ENCODE measurements around the gene TSPAN17.

TSPAN17 gene

DNA sequence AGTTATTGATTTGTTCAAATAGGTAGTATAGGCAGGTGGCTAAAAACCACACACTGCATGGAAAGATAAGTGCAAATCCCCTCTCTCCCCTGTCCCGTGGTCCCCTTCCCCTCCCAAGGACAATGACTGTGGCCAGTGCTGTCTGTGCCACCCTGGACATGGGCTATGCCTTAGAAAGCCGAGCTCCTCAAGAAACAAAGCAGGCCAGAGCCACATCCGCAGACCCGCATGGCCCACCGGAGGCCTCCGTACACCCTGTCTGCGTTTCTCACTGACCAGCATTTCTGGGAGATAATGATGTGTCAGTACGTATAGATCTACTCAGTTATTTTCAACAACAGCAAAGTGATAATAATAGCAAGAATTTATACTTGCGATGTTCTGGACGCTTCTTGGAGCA, 16.3 kb downstream of the TSPAN17 start:
- no peaks in the 10 kb centered on the region for H3K36me3 ChIP-seq (ENCODE audit: insufficient read depth, low read length)
- H4K20me1 ChIP-seq (ENCODE audit: insufficient read depth, low read length): no peaks in the 10 kb centered on the region
- peaks cover 3% of the 10 kb centered on the region; the same call in 1 of the 2 replicates for H3K27me3 ChIP-seq (ENCODE audit: insufficient read depth, low read length)
- H2AFZ ChIP-seq (ENCODE audit: low read length): no peak overlapping the region
- no peaks in the 10 kb centered on the region for H3K4me1 ChIP-seq (ENCODE audit: insufficient read depth, low read length, severe bottlenecking)
- no peaks in the 10 kb centered on the region for H3K79me2 ChIP-seq (ENCODE audit: insufficient read depth, low read length)
- H3K9me3 ChIP-seq (ENCODE audit: low read length): no peaks in the 10 kb centered on the region
- H3K9ac ChIP-seq (ENCODE audit: low read length): no peak overlapping the region
- no peak overlapping the region for H3K4me3 ChIP-seq (ENCODE audit: low read depth, low read length, poor library complexity, severe bottlenecking)
- H3K27ac ChIP-seq (ENCODE audit: low read depth, low read length, poor library complexity, severe bottlenecking): no peak overlapping the region
- TF ChIP-seq CTCF (IDR thresholded peaks at IDR 0.05; ENCODE audit: low read length) (no peak), EZH2 (IDR thresholded peaks at IDR 0.05; ENCODE audit: borderline replicate concordance, low read length) (no peak)
- H3F3A ChIP-seq (ENCODE audit: insufficient read depth, low read length): no peaks in the 10 kb centered on the region
- H3K4me2 ChIP-seq (ENCODE audit: low read length): no peak overlapping the region
- H3K9me2 ChIP-seq (ENCODE audit: low read depth, low read length): no peaks in the 10 kb centered on the region

- Histone ChIP-seq H3K36me3 (ENCODE audit: insufficient read depth, low read length) (no peaks in the 10 kb centered on the region), H3K9me3 (ENCODE audit: low read length) (no peaks in the 10 kb centered on the region), H3K79me2 (ENCODE audit: insufficient read depth, low read length) (no peaks in the 10 kb centered on the region), H3F3A (ENCODE audit: insufficient read depth, low read length) (no peaks in the 10 kb centered on the region), H3K4me3 (ENCODE audit: low read depth, low read length, poor library complexity, severe bottlenecking) (no peak overlapping the region), H3K4me2 (ENCODE audit: low read length) (no peak overlapping the region), H2AFZ (ENCODE audit: low read length) (no peak overlapping the region), H3K27ac (ENCODE audit: low read depth, low read length, poor library complexity, severe bottlenecking) (no peak overlapping the region), H3K27me3 (ENCODE audit: insufficient read depth, low read length) (peaks cover 3% of the 10 kb centered on the region; the same call in 1 of the 2 replicates), H3K4me1 (ENCODE audit: insufficient read depth, low read length, severe bottlenecking) (no peaks in the 10 kb centered on the region), H3K9ac (ENCODE audit: low read length) (no peak overlapping the region), H4K20me1 (ENCODE audit: insufficient read depth, low read length) (no peaks in the 10 kb centered on the region), H3K9me2 (ENCODE audit: low read depth, low read length) (no peaks in the 10 kb centered on the region)
- TF ChIP-seq CTCF (IDR thresholded peaks at IDR 0.05; ENCODE audit: low read length) (no peak), EZH2 (IDR thresholded peaks at IDR 0.05; ENCODE audit: borderline replicate concordance, low read length) (no peak)
Observed at GRCh38 chr5:176664479-176664878, 17.2 kb downstream of the TSPAN17 start.

GRCh38 chr5:176664886-176665285, 17.6 kb downstream of the TSPAN17 start:
- Histone ChIP-seq H3K9me3 (ENCODE audit: low read length) (no peaks in the 10 kb centered on the region), H3K4me1 (ENCODE audit: insufficient read depth, low read length, severe bottlenecking) (no peaks in the 10 kb centered on the region), H3K36me3 (ENCODE audit: insufficient read depth, low read length) (no peaks in the 10 kb centered on the region), H3K27ac (ENCODE audit: low read depth, low read length, poor library complexity, severe bottlenecking) (no peak overlapping the region), H3K4me2 (ENCODE audit: low read length) (no peak overlapping the region), H3K27me3 (ENCODE audit: insufficient read depth, low read length) (peaks cover 3% of the 10 kb centered on the region; the same call in 1 of the 2 replicates), H4K20me1 (ENCODE audit: insufficient read depth, low read length) (no peaks in the 10 kb centered on the region), H3F3A (ENCODE audit: insufficient read depth, low read length) (no peaks in the 10 kb centered on the region), H3K4me3 (ENCODE audit: low read depth, low read length, poor library complexity, severe bottlenecking) (no peak overlapping the region), H2AFZ (ENCODE audit: low read length) (no peak overlapping the region), H3K9ac (ENCODE audit: low read length) (no peak overlapping the region), H3K9me2 (ENCODE audit: low read depth, low read length) (no peaks in the 10 kb centered on the region), H3K79me2 (ENCODE audit: insufficient read depth, low read length) (no peaks in the 10 kb centered on the region)
- TF ChIP-seq CTCF (IDR thresholded peaks at IDR 0.05; ENCODE audit: low read length) (no peak), EZH2 (IDR thresholded peaks at IDR 0.05; ENCODE audit: borderline replicate concordance, low read length) (no peak)

All from OCI-LY1 (cell line).